SU-DHL-6 (cell line): ENCODE data around the gene IL7R.

ENCODE experiments used
- CTCF ChIP-seq: fragments of 200-600 bp; sonication (generic); IDR thresholded peaks from one replicate; pipeline ENCODE4 v1.5.1; 2017; ENCODE audit warnings: antibody characterized with exemption, mild to moderate bottlenecking, low read length, moderate library complexity; ENCODE audit not compliant: insufficient read depth, poor library complexity, severe bottlenecking
- EZH2phosphoT487 ChIP-seq: fragments of 200-600 bp; sonication (generic), shearing (Covaris generic); conservative IDR thresholded peaks from 2 replicates; pipeline ENCODE4 v1.6.1; 2018; ENCODE audit warnings: mild to moderate bottlenecking, antibody characterized with exemption, low read length, moderate library complexity, mixed read lengths

GRCh38 chr5:35881758-35882157 lies 25.1 kb downstream of the IL7R start:
- no peak for TF ChIP-seq CTCF
- TF ChIP-seq EZH2phosphoT487 = no peak
